HEK293 (cell line): ENCODE data around the gene ARHGAP26.

ENCODE experiments used
- CTCF ChIA-PET: fragments of 350-600 bp; formaldehyde crosslinking; extraction: SDS; loops from one replicate; lab custom pipeline; 2021; ENCODE audit warnings: antibody characterized with exemption; lab: Yijun Ruan, JAX
- POLR2A ChIA-PET: fragments of 300-600 bp; formaldehyde crosslinking; extraction: SDS; loops from one replicate; lab custom pipeline; 2020; ENCODE audit warnings: antibody characterized with exemption, inconsistent platforms; lab: Yijun Ruan, JAX
- H3K27ac ChIP-seq: fragments of 200-500 bp; sonication (Bioruptor generic); 2 replicates; pipeline ENCODE4 v1.5.1; 2014; ENCODE audit warnings: low read depth, low read length, control low read depth, inconsistent platforms; ENCODE audit errors: extremely low read depth
- H3K36me3 ChIP-seq, 2 experiments: fragments of 200-500 bp in 1 of 2; sonication (Bioruptor generic) in 1 of 2; 1 replicate in 1 of 2; 2 replicates in 1 of 2; pipeline ENCODE4 v1.5.1; 2014 to 2017; ENCODE audit warnings: inconsistent platforms in 2 of 2, low read length in 2 of 2; ENCODE audit not compliant: control insufficient read depth in 2 of 2, insufficient read depth in 1 of 2
- H3K4me1 ChIP-seq: fragments of 200-500 bp; sonication (Bioruptor generic); 2 replicates; pipeline ENCODE4 v1.5.1; 2014; ENCODE audit warnings: mild to moderate bottlenecking, low read length, inconsistent platforms; ENCODE audit not compliant: control insufficient read depth, insufficient read depth
- H3K4me3 ChIP-seq: 2 replicates; pipeline ENCODE4 v1.5.1; 2011; ENCODE audit warnings: low read depth, mild to moderate bottlenecking, control low read depth, low read length, moderate library complexity
- H3K9me3 ChIP-seq: fragments of 200-500 bp; sonication (Bioruptor generic); 2 replicates; pipeline ENCODE4 v1.5.1; 2014; ENCODE audit warnings: low read depth, low read length, inconsistent platforms; ENCODE audit not compliant: control insufficient read depth, insufficient read depth
- BCL6B ChIP-seq: fragments of 450-650 bp; formaldehyde crosslinking; IDR thresholded peaks from 2 replicates; pipeline ENCODE4 v1.5.1; 2017; ENCODE audit warnings: missing biosample characterization, missing genetic modification characterization
- ELK4 ChIP-seq: IDR thresholded peaks from 2 replicates; pipeline ENCODE4 v1.6.1; 2011; ENCODE audit warnings: mild to moderate bottlenecking, low read depth, low read length, borderline replicate concordance
- GLIS1 ChIP-seq: fragments of 450-650 bp; formaldehyde crosslinking; IDR thresholded peaks from 2 replicates; pipeline ENCODE4 v1.5.1; 2016; ENCODE audit warnings: missing biosample characterization, missing genetic modification characterization
- KLF1 ChIP-seq: fragments of 450-650 bp; formaldehyde crosslinking; IDR thresholded peaks from 2 replicates; pipeline ENCODE4 v1.5.1; 2016; ENCODE audit warnings: missing biosample characterization, missing genetic modification characterization
- KLF8 ChIP-seq: fragments of 450-650 bp; formaldehyde crosslinking; IDR thresholded peaks from 2 replicates; pipeline ENCODE4 v1.5.1; 2016; ENCODE audit warnings: missing biosample characterization, missing genetic modification characterization
- SETDB1 ChIP-seq: IDR thresholded peaks from one replicate; pipeline ENCODE4 v1.6.1; 2017; ENCODE audit warnings: mild to moderate bottlenecking, low read length, moderate library complexity, mixed read lengths; ENCODE audit not compliant: insufficient read length
- WT1 ChIP-seq: fragments of 450-650 bp; formaldehyde crosslinking; IDR thresholded peaks from 2 replicates; pipeline ENCODE4 v1.5.1; 2016; ENCODE audit warnings: missing biosample characterization, missing genetic modification characterization
- ZBTB10 ChIP-seq: fragments of 450-650 bp; formaldehyde crosslinking; IDR thresholded peaks from 2 replicates; pipeline ENCODE4 v1.5.1; 2016; ENCODE audit warnings: missing biosample characterization, missing genetic modification characterization
- ZFP37 ChIP-seq: fragments of 450-650 bp; formaldehyde crosslinking; IDR thresholded peaks from 2 replicates; pipeline ENCODE4 v1.5.1; 2016; ENCODE audit warnings: missing biosample characterization, missing genetic modification characterization
- ZNF175 ChIP-seq: fragments of 450-650 bp; formaldehyde crosslinking; IDR thresholded peaks from 2 replicates; pipeline ENCODE4 v1.5.1; 2016; ENCODE audit warnings: missing biosample characterization, missing genetic modification characterization
- ZNF221 ChIP-seq: fragments of 450-650 bp; formaldehyde crosslinking; IDR thresholded peaks from 2 replicates; pipeline ENCODE4 v1.5.1; 2017; ENCODE audit warnings: missing biosample characterization, missing genetic modification characterization, borderline replicate concordance
- ZNF280D ChIP-seq: fragments of 450-650 bp; formaldehyde crosslinking; IDR thresholded peaks from 2 replicates; pipeline ENCODE4 v1.5.1; 2016; ENCODE audit warnings: missing biosample characterization, missing genetic modification characterization
- ZNF311 ChIP-seq: fragments of 450-650 bp; formaldehyde crosslinking; IDR thresholded peaks from 2 replicates; pipeline ENCODE4 v1.5.1; 2017; ENCODE audit warnings: missing biosample characterization, missing genetic modification characterization, borderline replicate concordance
- ZNF341 ChIP-seq: fragments of 450-650 bp; formaldehyde crosslinking; IDR thresholded peaks from 2 replicates; pipeline ENCODE4; 2016; ENCODE audit warnings: low read depth, missing biosample characterization, missing genetic modification characterization
- ZNF366 ChIP-seq: fragments of 450-650 bp; formaldehyde crosslinking; conservative IDR thresholded peaks from 2 replicates; pipeline ENCODE4 v1.5.1; 2016; ENCODE audit warnings: missing biosample characterization, missing genetic modification characterization
- ZNF449 ChIP-seq: fragments of 450-650 bp; formaldehyde crosslinking; IDR thresholded peaks from 2 replicates; pipeline ENCODE4 v1.5.1; 2017; ENCODE audit warnings: missing biosample characterization, mild to moderate bottlenecking, missing genetic modification characterization, moderate library complexity
- ZNF48 ChIP-seq: fragments of 450-650 bp; formaldehyde crosslinking; IDR thresholded peaks from 2 replicates; pipeline ENCODE4 v1.5.1; 2016; ENCODE audit warnings: missing biosample characterization, missing genetic modification characterization
- ZNF513 ChIP-seq: fragments of 450-650 bp; IDR thresholded peaks from 2 replicates; pipeline ENCODE4 v1.5.1; 2018; ENCODE audit warnings: missing biosample characterization, missing genetic modification characterization
- ZNF677 ChIP-seq: fragments of 450-650 bp; IDR thresholded peaks from 2 replicates; pipeline ENCODE4 v1.5.0; 2018; ENCODE audit warnings: missing biosample characterization, mild to moderate bottlenecking, missing genetic modification characterization, moderate library complexity
- ZSCAN5A ChIP-seq: fragments of 450-650 bp; formaldehyde crosslinking; IDR thresholded peaks from 2 replicates; pipeline ENCODE4 v1.5.1; 2016; ENCODE audit warnings: missing biosample characterization, missing genetic modification characterization

ARHGAP26 gene

GRCh38 chr5:142976861-142977260 is 206.7 kb downstream of the ARHGAP26 start (continued):
- no peak for TF ChIP-seq ZBTB10 (tag by site-specific recombination)
- TF ChIP-seq ELK4, result no peak
- TF ChIP-seq ZNF48 (tag by site-specific recombination), result no peak

GRCh38 chr5:142977363-142978051 is 207.3 kb downstream of the ARHGAP26 start:
- H3K4me3 ChIP-seq, result no peak overlapping the region
- ChIA-PET CTCF (interaction anchor here (0.6 to 1.0 kb wide), 4 partner anchors 13 to 232 kb away, joined by 3 to 5 read pairs (median 3); no protein-coding TSS in a partner anchor), POLR2A (no interaction called here)
- no peaks in the 10 kb centered on the region for H3K4me1 ChIP-seq
- no peaks in the 10 kb centered on the region for H3K36me3 ChIP-seq
- H3K27ac ChIP-seq, result no peak overlapping the region
- H3K9me3 ChIP-seq, result no peaks in the 10 kb centered on the region
- TF ChIP-seq SETDB1 (no peak), ZFP37 (tag by site-specific recombination) (no peak), WT1 (tag by site-specific recombination) (no peak), KLF8 (no peak), ZNF221 (no peak), ZNF341 (tag by site-specific recombination) (no peak), ZNF280D (tag by site-specific recombination) (no peak), ZNF311 (tag by site-specific recombination) (no peak), ZNF175 (tag by site-specific recombination) (no peak), GLIS1 (tag by site-specific recombination) (no peak), ZNF366 (tag by site-specific recombination) (no peak)

GRCh38 chr5:142978252-142978651 is 208.1 kb downstream of the ARHGAP26 start:
- ChIA-PET POLR2A (no interaction called here), CTCF (interaction anchor here (0.6 kb wide), 1 partner anchor 497 kb away, joined by 3 read pairs; no protein-coding TSS in a partner anchor)
- Histone ChIP-seq H3K4me1 (no peaks in the 10 kb centered on the region), H3K36me3 (no peaks in the 10 kb centered on the region), H3K9me3 (no peaks in the 10 kb centered on the region), H3K4me3 (no peak overlapping the region), H3K27ac (no peak overlapping the region)
- TF ChIP-seq BCL6B (tag by site-specific recombination) (no peak), ZNF449 (no peak), ZNF513 (tag by site-specific recombination) (no peak), KLF1 (tag by site-specific recombination) (no peak), ZNF677 (tag by site-specific recombination) (no peak), ZSCAN5A (tag by site-specific recombination) (no peak), WT1 (tag by site-specific recombination) (no peak)
